H9 (cell line): ENCODE measurements around the gene CLEC10A. TPM values are rescaled to one million over a fixed set of nuclear protein-coding genes. Genes with fewer than 3 reads are reported as not detected.

Source experiments
- DNase-seq: peaks from one replicate; pipeline ENCODE4 v3.0.0-alpha.2; 2017
- H2AFZ ChIP-seq: one replicate; pipeline ENCODE4 v1.6.1; 2013; ENCODE audit warnings: mild to moderate bottlenecking, low read length, control low read depth, moderate library complexity
- H2AK5ac ChIP-seq: 2 replicates; pipeline ENCODE4 v1.6.1; 2013; ENCODE audit warnings: low read length, control low read depth, mixed read lengths; ENCODE audit not compliant: insufficient read length
- H2BK120ac ChIP-seq: one replicate; pipeline ENCODE4 v1.6.1; 2013; ENCODE audit warnings: low read depth, mild to moderate bottlenecking, low read length, control low read depth, inconsistent platforms; ENCODE audit not compliant: poor library complexity, severe bottlenecking
- H2BK12ac ChIP-seq: 2 replicates; pipeline ENCODE4 v1.6.1; 2013; ENCODE audit warnings: low read length, control low read depth, mixed read lengths, low read depth; ENCODE audit not compliant: insufficient read length
- H2BK15ac ChIP-seq: 2 replicates; pipeline ENCODE4 v1.6.1; 2013; ENCODE audit warnings: low read depth, low read length, control low read depth
- H2BK20ac ChIP-seq: one replicate; pipeline ENCODE4 v1.6.1; 2013; ENCODE audit warnings: low read depth, mild to moderate bottlenecking, low read length, control low read depth, inconsistent platforms; ENCODE audit not compliant: poor library complexity, severe bottlenecking
- H2BK5ac ChIP-seq: 2 replicates; pipeline ENCODE4 v1.6.1; 2013; ENCODE audit warnings: low read length, control low read depth, mixed read lengths; ENCODE audit not compliant: insufficient read length
- H3K14ac ChIP-seq: 2 replicates; pipeline ENCODE4 v1.6.1; 2013; ENCODE audit warnings: low read length, control low read depth; ENCODE audit not compliant: insufficient read depth
- H3K18ac ChIP-seq: 2 replicates; pipeline ENCODE4 v1.6.1; 2013; ENCODE audit warnings: low read depth, mild to moderate bottlenecking, mixed read lengths, low read length, control low read depth; ENCODE audit not compliant: insufficient read length
- H3K23ac ChIP-seq: 2 replicates; pipeline ENCODE4 v1.6.1; 2013; ENCODE audit warnings: low read length, control low read depth, mixed read lengths, low read depth; ENCODE audit not compliant: insufficient read length
- H3K23me2 ChIP-seq: 2 replicates; pipeline ENCODE4 v1.6.1; 2013; ENCODE audit warnings: low read depth, mild to moderate bottlenecking, mixed read lengths, low read length, control low read depth; ENCODE audit not compliant: insufficient read length, poor library complexity, severe bottlenecking
- H3K27ac ChIP-seq: 2 replicates; pipeline ENCODE4 v1.5.1; 2013; ENCODE audit warnings: low read length, control low read depth, mixed read lengths, low read depth; ENCODE audit not compliant: insufficient read length
- H3K27me3 ChIP-seq: 2 replicates; pipeline ENCODE4 v1.6.1; 2013; ENCODE audit warnings: low read length, control low read depth, inconsistent platforms; ENCODE audit not compliant: insufficient read depth
- H3K4ac ChIP-seq: 2 replicates; pipeline ENCODE4 v1.6.1; 2013; ENCODE audit warnings: low read depth, mild to moderate bottlenecking, control low read depth, inconsistent platforms, low read length, moderate library complexity
- H3K4me1 ChIP-seq: 2 replicates; pipeline ENCODE4 v1.6.1; 2013; ENCODE audit warnings: low read length, control low read depth, inconsistent platforms; ENCODE audit not compliant: insufficient read depth
- H3K4me2 ChIP-seq: 2 replicates; pipeline ENCODE4 v1.6.1; 2013; ENCODE audit warnings: low read length, control low read depth, mixed read lengths; ENCODE audit not compliant: insufficient read length, insufficient read depth
- H3K56ac ChIP-seq: 2 replicates; pipeline ENCODE4 v1.6.1; 2013; ENCODE audit warnings: low read depth, mild to moderate bottlenecking, mixed read lengths, low read length, control low read depth; ENCODE audit not compliant: insufficient read length
- H3K79me1 ChIP-seq: 2 replicates; pipeline ENCODE4 v1.6.1; 2013; ENCODE audit warnings: low read depth, mild to moderate bottlenecking, moderate library complexity, low read length, control low read depth, inconsistent platforms; ENCODE audit not compliant: insufficient read depth, poor library complexity, severe bottlenecking
- H3K79me2 ChIP-seq: 2 replicates; pipeline ENCODE4 v1.6.1; 2013; ENCODE audit warnings: low read length, control low read depth, inconsistent platforms; ENCODE audit not compliant: insufficient read depth
- H3K9ac ChIP-seq: 2 replicates; pipeline ENCODE4 v1.6.1; 2013; ENCODE audit warnings: low read length, control low read depth, mixed read lengths; ENCODE audit not compliant: insufficient read length; ENCODE audit errors: extremely low read depth
- H3K9me3 ChIP-seq: one replicate; pipeline ENCODE4 v1.6.1; 2013; ENCODE audit warnings: low read depth, low read length, inconsistent platforms; ENCODE audit not compliant: control insufficient read depth
- H3T11ph ChIP-seq: one replicate; pipeline ENCODE4 v1.6.1; 2013; ENCODE audit warnings: mild to moderate bottlenecking, low read length, control low read depth, inconsistent platforms
- H4K20me1 ChIP-seq: one replicate; pipeline ENCODE4 v1.6.1; 2013; ENCODE audit not compliant: control insufficient read depth, insufficient read length, insufficient read depth
- H4K5ac ChIP-seq: 2 replicates; pipeline ENCODE4 v1.6.1; 2013; ENCODE audit warnings: low read depth, mild to moderate bottlenecking, mixed read lengths, low read length, control low read depth; ENCODE audit not compliant: insufficient read length
- H4K8ac ChIP-seq: replicated peaks from 2 replicates; pipeline ENCODE4 v1.6.1; 2013; ENCODE audit warnings: low read length, control low read depth, mixed read lengths, low read depth; ENCODE audit not compliant: insufficient read length
- H4K91ac ChIP-seq: 2 replicates; pipeline ENCODE4 v1.6.1; 2013; ENCODE audit warnings: low read depth, mild to moderate bottlenecking, moderate library complexity, mixed read lengths, low read length, control low read depth; ENCODE audit not compliant: insufficient read length
- H3K27ac Mint-ChIP-seq, 3 experiments: 2 replicates in 2 of 3; 3 replicates in 1 of 3; pipeline ENCODE4 v1.8.0; 2020 to 2021; ENCODE audit warnings: mixed read lengths in 3 of 3, mild to moderate bottlenecking in 1 of 3, moderate library complexity in 1 of 3
- H3K27me3 Mint-ChIP-seq: 2 replicates; pipeline ENCODE4 v1.8.0; 2021; ENCODE audit warnings: low read depth, mild to moderate bottlenecking, moderate library complexity, mixed read lengths
- H3K36me3 Mint-ChIP-seq, 3 experiments: 2 replicates in 2 of 3; 3 replicates in 1 of 3; pipeline ENCODE4 v1.8.0; 2020 to 2021; ENCODE audit warnings: low read depth in 3 of 3, mixed read lengths in 3 of 3; ENCODE audit not compliant: insufficient read depth in 1 of 3
- H3K4me1 Mint-ChIP-seq, 2 experiments: 2 replicates each; pipeline ENCODE4 v1.8.0; 2020; ENCODE audit warnings: mixed read lengths in 2 of 2
- H3K4me3 Mint-ChIP-seq, 2 experiments: 2 replicates in 1 of 2; 3 replicates in 1 of 2; pipeline ENCODE4 v1.8.0; 2020 to 2021; ENCODE audit warnings: mild to moderate bottlenecking in 2 of 2, mixed read lengths in 2 of 2, moderate library complexity in 1 of 2
- H3K9me3 Mint-ChIP-seq, 2 experiments: 2 replicates in 1 of 2; 3 replicates in 1 of 2; pipeline ENCODE4 v1.8.0; 2020; ENCODE audit warnings: mild to moderate bottlenecking in 2 of 2, mixed read lengths in 2 of 2, moderate library complexity in 1 of 2
- WGBS: extraction: QIAGEN DNeasy Blood & Tissue Kit; methylation state at CpG from one replicate; pipeline ENCODE4 v1.1.7; 2013; ENCODE audit warnings: missing lambda C conversion rate, low lambda C conversion rate, mixed read lengths; ENCODE audit not compliant: insufficient read length; ENCODE audit errors: extremely low coverage; 5-methylcytosine and 5-hydroxymethylcytosine counted together
- total RNA-seq: library from RNA; stranded (reverse); gene quantifications from 2 replicates; pipeline ENCODE4 v1.2.1, GENCODE V29; 2021
- TF ChIP-seq, protein P1 (sequence below): fragments of 200-600 bp; sonication (generic); conservative IDR thresholded peaks from 3 replicates; pipeline ENCODE4 v1.8.0; 2021; ENCODE audit warnings: antibody characterized with exemption, mild to moderate bottlenecking

Gene CLEC10A
- total RNA-seq, 1 experiment from 2014 or later = not detected

DNA sequence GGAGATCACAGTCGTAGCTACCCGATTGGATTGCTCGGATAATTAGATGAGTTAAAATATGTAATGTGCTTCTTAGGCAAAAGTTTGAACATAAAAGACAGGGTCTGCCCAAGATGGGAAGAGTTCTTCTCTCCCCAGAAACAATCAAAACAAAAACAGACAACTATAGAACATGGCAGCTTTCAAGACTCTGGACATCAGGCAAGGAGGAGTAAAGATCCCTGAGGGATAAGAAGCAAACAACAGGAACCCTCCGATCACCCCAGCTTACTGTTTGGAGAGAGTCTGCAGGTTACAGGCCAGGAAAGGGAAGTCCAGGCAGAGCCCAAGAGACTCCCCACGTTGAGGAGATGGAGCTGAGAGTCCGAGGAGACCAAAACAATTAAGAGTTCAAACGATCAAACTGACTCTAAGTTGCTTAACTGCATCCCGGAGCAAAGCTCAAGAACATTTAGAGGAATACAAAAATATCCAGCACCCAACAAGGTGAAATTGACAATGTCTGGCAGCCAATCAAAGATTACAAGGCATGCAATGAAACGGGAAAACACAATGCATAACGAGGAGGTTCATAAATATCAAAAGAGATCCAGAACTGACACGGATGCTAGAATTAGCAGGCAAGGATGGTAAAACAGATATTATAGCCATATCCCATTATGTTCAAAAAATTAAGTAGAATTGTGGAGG, 30.7 kb upstream of the CLEC10A start:
- no peak overlapping the region for H3K23ac ChIP-seq
- H3K18ac ChIP-seq = no peak overlapping the region
- no peak overlapping the region for H3K4ac ChIP-seq
- no peaks in the 10 kb centered on the region for H3K79me1 ChIP-seq
- H4K8ac ChIP-seq = no peak overlapping the region
- no peak overlapping the region for H2BK20ac ChIP-seq
- H3K27me3 Mint-ChIP-seq = no peaks in the 10 kb centered on the region; the same call in 1 of the 2 replicates
- no peaks in the 10 kb centered on the region; the same call in 1 of the 2 replicates for H3K27me3 ChIP-seq
- H3K36me3 Mint-ChIP-seq = peaks cover 0 to 2% (median 0%) of the 10 kb centered on the region in 3 experiments; a peak in 1 of 7 replicates
- no peak overlapping the region for H3K56ac ChIP-seq
- H3K4me3 Mint-ChIP-seq = no peak overlapping the region
- H3K4me1 Mint-ChIP-seq = peaks cover 17 to 18% of the 10 kb centered on the region in 2 experiments
- WGBS = no CpG with 5 or more reads among the region's 11 CpGs
- H3K23me2 ChIP-seq = no peaks in the 10 kb centered on the region
- H3K27ac Mint-ChIP-seq = no peak overlapping the region
- H3K4me2 ChIP-seq = no peak overlapping the region
- H2BK120ac ChIP-seq = no peak overlapping the region
- no peak overlapping the region for H2BK12ac ChIP-seq
- H4K20me1 ChIP-seq = no peaks in the 10 kb centered on the region
- H3K79me2 ChIP-seq = no peaks in the 10 kb centered on the region
- no peaks in the 10 kb centered on the region for H3K9me3 ChIP-seq
- H3T11ph ChIP-seq = no peak overlapping the region
- H3K9ac ChIP-seq = no peak overlapping the region
- H3K4me1 ChIP-seq = no peaks in the 10 kb centered on the region; the same call in 1 of the 2 replicates
- H3K14ac ChIP-seq = no peak overlapping the region
- H2BK5ac ChIP-seq = no peak overlapping the region
- H3K27ac ChIP-seq = no peak overlapping the region
- no peak overlapping the region for H2AK5ac ChIP-seq
- no peak overlapping the region for H2AFZ ChIP-seq
- no peaks in the 10 kb centered on the region; a peak in 1 of 5 replicates for H3K9me3 Mint-ChIP-seq
- H4K5ac ChIP-seq = no peak overlapping the region
- TF ChIP-seq, protein P1, sequence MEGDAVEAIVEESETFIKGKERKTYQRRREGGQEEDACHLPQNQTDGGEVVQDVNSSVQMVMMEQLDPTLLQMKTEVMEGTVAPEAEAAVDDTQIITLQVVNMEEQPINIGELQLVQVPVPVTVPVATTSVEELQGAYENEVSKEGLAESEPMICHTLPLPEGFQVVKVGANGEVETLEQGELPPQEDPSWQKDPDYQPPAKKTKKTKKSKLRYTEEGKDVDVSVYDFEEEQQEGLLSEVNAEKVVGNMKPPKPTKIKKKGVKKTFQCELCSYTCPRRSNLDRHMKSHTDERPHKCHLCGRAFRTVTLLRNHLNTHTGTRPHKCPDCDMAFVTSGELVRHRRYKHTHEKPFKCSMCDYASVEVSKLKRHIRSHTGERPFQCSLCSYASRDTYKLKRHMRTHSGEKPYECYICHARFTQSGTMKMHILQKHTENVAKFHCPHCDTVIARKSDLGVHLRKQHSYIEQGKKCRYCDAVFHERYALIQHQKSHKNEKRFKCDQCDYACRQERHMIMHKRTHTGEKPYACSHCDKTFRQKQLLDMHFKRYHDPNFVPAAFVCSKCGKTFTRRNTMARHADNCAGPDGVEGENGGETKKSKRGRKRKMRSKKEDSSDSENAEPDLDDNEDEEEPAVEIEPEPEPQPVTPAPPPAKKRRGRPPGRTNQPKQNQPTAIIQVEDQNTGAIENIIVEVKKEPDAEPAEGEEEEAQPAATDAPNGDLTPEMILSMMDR = no peak
- H4K91ac ChIP-seq = no peak overlapping the region
- DNase-seq = no peak
- no peak overlapping the region for H2BK15ac ChIP-seq
